SU-DHL-6 (cell line): ENCODE measurements around the gene RELL1.

Experiments used
- EZH2phosphoT487 ChIP-seq: fragments of 200-600 bp; sonication (generic), shearing (Covaris generic); conservative IDR thresholded peaks from 2 replicates; pipeline ENCODE4 v1.6.1; 2018; ENCODE audit warnings: mild to moderate bottlenecking, antibody characterized with exemption, low read length, moderate library complexity, mixed read lengths
- TF ChIP-seq, protein P1 (sequence below): fragments of 200-600 bp; sonication (generic); IDR thresholded peaks from one replicate; pipeline ENCODE4 v1.5.1; 2017; ENCODE audit warnings: antibody characterized with exemption, mild to moderate bottlenecking, low read length, moderate library complexity; ENCODE audit not compliant: insufficient read depth, poor library complexity, severe bottlenecking

DNA sequence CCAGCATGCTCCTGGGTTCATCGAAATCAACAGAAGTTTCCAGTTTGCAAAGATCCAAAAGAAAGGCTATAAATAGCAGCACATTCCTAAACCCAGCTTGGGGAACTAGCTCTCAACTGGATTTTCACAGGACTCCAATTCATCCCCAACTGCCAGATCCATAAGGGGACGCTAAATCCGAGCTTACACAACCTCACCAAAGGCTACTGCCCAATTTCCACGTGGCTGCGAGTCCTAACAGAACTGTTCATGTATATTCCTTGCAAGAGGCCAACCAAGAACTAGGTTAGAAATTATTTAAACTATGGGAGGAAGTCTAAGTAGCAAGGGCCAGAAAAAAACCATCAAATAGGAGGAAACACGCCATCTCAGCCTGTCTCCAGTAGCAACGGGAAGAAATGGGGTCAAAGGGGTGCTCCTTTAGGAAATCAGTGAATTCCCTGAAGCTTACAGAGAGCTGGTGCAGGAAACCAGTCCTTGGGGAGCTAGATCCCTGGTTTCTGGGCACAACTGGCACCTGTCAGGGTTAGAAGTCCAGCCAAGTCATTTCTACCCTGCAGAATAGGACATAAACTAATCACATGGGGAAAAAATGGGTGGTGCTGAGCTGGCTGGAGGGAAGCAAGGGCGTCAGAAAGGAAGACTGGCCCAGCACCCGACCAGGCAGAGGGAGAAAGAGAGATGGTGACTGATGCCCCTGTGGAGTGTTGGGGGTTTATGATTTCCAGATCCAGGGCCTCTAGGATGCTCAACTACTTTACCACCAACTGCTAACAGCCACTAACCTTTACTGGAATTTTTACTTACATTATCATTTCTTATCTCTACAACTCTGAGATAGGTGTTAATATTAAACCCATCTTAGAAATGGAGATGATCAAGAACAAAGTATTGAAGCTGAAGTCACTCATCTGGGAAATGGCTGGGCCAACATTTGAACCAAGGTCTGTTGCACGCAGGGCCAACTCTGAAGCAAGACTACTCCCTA is 20.5 kb downstream of the RELL1 start:
- TF ChIP-seq, protein P1, sequence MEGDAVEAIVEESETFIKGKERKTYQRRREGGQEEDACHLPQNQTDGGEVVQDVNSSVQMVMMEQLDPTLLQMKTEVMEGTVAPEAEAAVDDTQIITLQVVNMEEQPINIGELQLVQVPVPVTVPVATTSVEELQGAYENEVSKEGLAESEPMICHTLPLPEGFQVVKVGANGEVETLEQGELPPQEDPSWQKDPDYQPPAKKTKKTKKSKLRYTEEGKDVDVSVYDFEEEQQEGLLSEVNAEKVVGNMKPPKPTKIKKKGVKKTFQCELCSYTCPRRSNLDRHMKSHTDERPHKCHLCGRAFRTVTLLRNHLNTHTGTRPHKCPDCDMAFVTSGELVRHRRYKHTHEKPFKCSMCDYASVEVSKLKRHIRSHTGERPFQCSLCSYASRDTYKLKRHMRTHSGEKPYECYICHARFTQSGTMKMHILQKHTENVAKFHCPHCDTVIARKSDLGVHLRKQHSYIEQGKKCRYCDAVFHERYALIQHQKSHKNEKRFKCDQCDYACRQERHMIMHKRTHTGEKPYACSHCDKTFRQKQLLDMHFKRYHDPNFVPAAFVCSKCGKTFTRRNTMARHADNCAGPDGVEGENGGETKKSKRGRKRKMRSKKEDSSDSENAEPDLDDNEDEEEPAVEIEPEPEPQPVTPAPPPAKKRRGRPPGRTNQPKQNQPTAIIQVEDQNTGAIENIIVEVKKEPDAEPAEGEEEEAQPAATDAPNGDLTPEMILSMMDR, result no peak
- TF ChIP-seq EZH2phosphoT487, result no peak
